M059J (cell line): ENCODE measurements around the gene PDE4D. TPM values are rescaled to one million over a fixed set of nuclear protein-coding genes. Genes with fewer than 3 reads are reported as not detected.
"Not testable (repeated sequence)": the region's sequence is repeated elsewhere in the genome, so short reads cannot be mapped to it uniquely, and the experiment has no call there.

Experiments
- DNase-seq: peaks from one replicate; pipeline ENCODE4 v3.0.0-alpha.2; 2012; ENCODE audit warnings: low read depth
- total RNA-seq: library from RNA; depleted of rRNA; stranded (reverse); fragments of >200 nt; shearing (Covaris generic); gene quantifications from 2 replicates; pipeline ENCODE4 v1.2.3, GENCODE V29; 2014

Gene PDE4D
- total RNA-seq, 1 experiment from 2014 or later: 14.9 TPM

GRCh38 chr5:59328709-59329296, 564.7 kb downstream of the PDE4D start:
- peak; percentile 79 for DNase-seq

- no peak for DNase-seq
Observed at GRCh38 chr5:59327191-59327980, 566.1 kb downstream of the PDE4D start.

GRCh38 chr5:59326596-59326995, 566.9 kb downstream of the PDE4D start:
- DNase-seq: no peak

- no peak for DNase-seq
Observed at GRCh38 chr5:59325070-59325469, 568.5 kb downstream of the PDE4D start.

- DNase-seq: no peak
Observed at GRCh38 chr5:59322894-59323293, 570.6 kb downstream of the PDE4D start.

- no peak for DNase-seq
Observed at GRCh38 chr5:59322058-59322457, 571.5 kb downstream of the PDE4D start.

- DNase-seq: peak; percentile 24
Observed at GRCh38 chr5:59321642-59322041, 571.9 kb downstream of the PDE4D start.

GRCh38 chr5:59320420-59320819, 573.1 kb downstream of the PDE4D start:
- no peak for DNase-seq

GRCh38 chr5:59319250-59319649, 574.3 kb downstream of the PDE4D start:
- DNase-seq: peak; percentile 27

GRCh38 chr5:59317774-59318205, 575.7 kb downstream of the PDE4D start:
- no peak for DNase-seq

- DNase-seq: peak; percentile 90
Observed at GRCh38 chr5:59317023-59317773, 576.3 kb downstream of the PDE4D start.

GRCh38 chr5:59312223-59312622, 581.3 kb downstream of the PDE4D start:
- no peak for DNase-seq

GRCh38 chr5:59308685-59309084, 584.8 kb downstream of the PDE4D start:
- DNase-seq: not testable (repeated sequence)

GRCh38 chr5:59303289-59303716, 590.2 kb downstream of the PDE4D start:
- DNase-seq: peak; percentile 67

GRCh38 chr5:59302509-59302908, 591.0 kb downstream of the PDE4D start:
- not testable (repeated sequence) for DNase-seq

- no peak for DNase-seq
Observed at GRCh38 chr5:59301727-59302126, 591.8 kb downstream of the PDE4D start.

GRCh38 chr5:59300930-59301329, 592.6 kb downstream of the PDE4D start:
- DNase-seq: peak; percentile 66

GRCh38 chr5:59299006-59299405, 594.5 kb downstream of the PDE4D start:
- peak; percentile 77 for DNase-seq

- peak; percentile 62 for DNase-seq
Observed at GRCh38 chr5:59296317-59297264, 596.9 kb downstream of the PDE4D start.

- DNase-seq: peak; percentile 60
Observed at GRCh38 chr5:59293700-59294099, 599.8 kb downstream of the PDE4D start.

GRCh38 chr5:59291941-59292340, 601.6 kb downstream of the PDE4D start:
- DNase-seq: no peak
